Esophagus squamous epithelium (tissue), 5 donors: ENCODE measurements around the gene VWA8. TPM values are rescaled to one million over a fixed set of nuclear protein-coding genes. Genes with fewer than 3 reads are reported as not detected.

Experiments used
- DNase-seq: peaks from one replicate; lab custom pipeline; 2025; lab: John Stamatoyannopoulos, UW
- H3K27ac ChIP-seq, 4 donors: fragments of 200-600 bp; sonication (generic); one replicate each; pipeline ENCODE4 v1.5.1; 2016 to 2019; ENCODE audit warnings: mild to moderate bottlenecking in 1 of 4
- H3K27me3 ChIP-seq, 4 donors: fragments of 200-600 bp; sonication (generic); 1 replicate in 3 of 4; 2 replicates in 1 of 4; pipeline versions ENCODE4 v1.5.1 to v1.6.0; 2017 to 2021; ENCODE audit warnings: antibody characterized with exemption in 1 of 4
- H3K36me3 ChIP-seq, 3 donors: fragments of 200-600 bp; sonication (generic); one replicate each; pipeline ENCODE4 v1.5.1; 2016 to 2019
- H3K4me1 ChIP-seq, 3 donors: fragments of 200-600 bp; sonication (generic); one replicate each; pipeline ENCODE4 v1.5.1; 2017 to 2019
- H3K4me3 ChIP-seq, 4 donors: fragments of 200-600 bp; sonication (generic); 1 replicate in 3 of 4; 2 replicates in 1 of 4; pipeline ENCODE4 v1.5.1; 2016 to 2019; ENCODE audit warnings: mild to moderate bottlenecking in 2 of 4, moderate library complexity in 1 of 4
- H3K9me3 ChIP-seq, 3 donors: fragments of 200-600 bp; sonication (generic); one replicate each; pipeline ENCODE4 v1.5.1; 2016 to 2019
- POLR2A ChIP-seq, 4 donors: fragments of 450-650 bp; IDR thresholded peaks; one replicate each; pipeline ENCODE4 v1.6.1; 2017; ENCODE audit warnings: antibody characterized with exemption in 4 of 4, mild to moderate bottlenecking in 4 of 4, moderate library complexity in 3 of 4
- WGBS, 2 donors: methylation state at CpG; one replicate each; pipeline ENCODE4 v1.1.5; 2018; 5-methylcytosine and 5-hydroxymethylcytosine counted together
- intact Hi-C: fragments of 100-400 bp; cut with DNase I; formaldehyde crosslinking; loops from one replicate; pipeline ENCODE4 v1.15.0; 2022
- total RNA-seq, 4 donors: library from RNA; depleted of rRNA; stranded (reverse); fragments of >200 nt; gene quantifications; one replicate each; pipeline ENCODE4 v1.1.0, GENCODE V29; 2016
- TF ChIP-seq, protein P1 (sequence below), 6 experiments: fragments of 450-650 bp in 4 of 6; fragments of 200-600 bp in 2 of 6; sonication (generic) in 2 of 6; IDR thresholded peaks; one replicate each; pipeline ENCODE4 v1.5.1; 2016 to 2019; ENCODE audit warnings: antibody characterized with exemption in 6 of 6, mild to moderate bottlenecking in 4 of 6, moderate library complexity in 4 of 6
- donor health status: DM: yes; HTN: yes; CAD: no.

VWA8 gene
- total RNA-seq, 4 donors from 2014 or later: 10.5 to 23.7 (median 17.3) TPM

DNA sequence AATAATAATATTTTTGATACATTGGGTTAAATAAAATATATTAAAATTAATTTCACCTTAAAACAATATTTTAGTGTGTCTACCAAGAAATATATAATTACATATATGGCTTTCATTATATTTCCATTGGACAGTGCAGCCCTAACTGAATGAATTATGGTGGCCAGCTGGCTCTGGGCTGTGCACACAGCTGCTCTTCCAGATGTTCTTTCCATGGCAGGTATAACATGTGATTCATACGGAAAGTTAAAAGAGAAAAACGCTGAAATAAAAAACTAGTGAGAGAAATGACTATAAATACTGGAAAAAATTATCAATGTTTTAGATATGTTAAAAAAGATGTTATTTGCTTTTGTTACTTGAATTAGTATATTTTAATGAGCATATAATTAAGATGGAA lies 287.3 kb downstream of the VWA8 start:
- no peak overlapping the region for H3K27ac ChIP-seq
- intact Hi-C loops: no loop called here
- WGBS, 2 donors: 74 to 82% methylated on average over 2 of the region's 2 CpGs
- no peak for DNase-seq
- TF ChIP-seq, protein P1, sequence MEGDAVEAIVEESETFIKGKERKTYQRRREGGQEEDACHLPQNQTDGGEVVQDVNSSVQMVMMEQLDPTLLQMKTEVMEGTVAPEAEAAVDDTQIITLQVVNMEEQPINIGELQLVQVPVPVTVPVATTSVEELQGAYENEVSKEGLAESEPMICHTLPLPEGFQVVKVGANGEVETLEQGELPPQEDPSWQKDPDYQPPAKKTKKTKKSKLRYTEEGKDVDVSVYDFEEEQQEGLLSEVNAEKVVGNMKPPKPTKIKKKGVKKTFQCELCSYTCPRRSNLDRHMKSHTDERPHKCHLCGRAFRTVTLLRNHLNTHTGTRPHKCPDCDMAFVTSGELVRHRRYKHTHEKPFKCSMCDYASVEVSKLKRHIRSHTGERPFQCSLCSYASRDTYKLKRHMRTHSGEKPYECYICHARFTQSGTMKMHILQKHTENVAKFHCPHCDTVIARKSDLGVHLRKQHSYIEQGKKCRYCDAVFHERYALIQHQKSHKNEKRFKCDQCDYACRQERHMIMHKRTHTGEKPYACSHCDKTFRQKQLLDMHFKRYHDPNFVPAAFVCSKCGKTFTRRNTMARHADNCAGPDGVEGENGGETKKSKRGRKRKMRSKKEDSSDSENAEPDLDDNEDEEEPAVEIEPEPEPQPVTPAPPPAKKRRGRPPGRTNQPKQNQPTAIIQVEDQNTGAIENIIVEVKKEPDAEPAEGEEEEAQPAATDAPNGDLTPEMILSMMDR (IDR thresholded peaks at IDR 0.05): no peak
- TF ChIP-seq POLR2A (IDR thresholded peaks at IDR 0.05): no peak
- H3K9me3 ChIP-seq: no peaks in the 10 kb centered on the region
- H3K36me3 ChIP-seq: peaks cover 0 to 12% (median 0%) of the 10 kb centered on the region in 3 donors
- H3K4me1 ChIP-seq: no peaks in the 10 kb centered on the region
- no peak overlapping the region for H3K4me3 ChIP-seq
- H3K27me3 ChIP-seq: no peaks in the 10 kb centered on the region

DNA sequence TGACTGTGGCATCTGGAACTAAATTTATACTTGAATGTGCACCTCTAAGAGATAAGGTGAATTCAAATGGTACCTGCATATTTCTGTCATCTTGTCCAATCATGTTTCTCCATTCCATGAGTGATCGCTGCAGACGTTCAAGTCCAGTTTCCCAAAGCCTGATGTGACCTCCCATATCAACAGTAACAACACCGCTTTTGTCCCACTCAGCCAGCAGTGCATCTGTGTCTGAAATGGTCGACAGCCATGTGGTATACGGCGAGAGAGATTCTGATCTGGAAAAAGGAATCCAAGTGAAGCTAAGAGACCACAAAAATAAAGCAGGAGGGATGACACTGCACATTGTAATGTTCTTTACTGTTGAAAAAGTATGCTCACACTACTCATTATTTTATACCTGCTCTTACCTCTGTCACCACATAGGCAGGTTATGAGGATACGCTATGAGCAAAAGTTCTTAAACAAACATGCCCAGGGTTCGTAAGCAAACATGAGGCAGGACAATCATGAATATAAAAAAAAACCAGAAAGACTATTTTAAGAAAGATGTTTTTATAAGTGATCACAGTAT lies 290.0 kb downstream of the VWA8 start:
- H3K27ac ChIP-seq: no peak overlapping the region
- no peaks in the 10 kb centered on the region for H3K27me3 ChIP-seq
- 94% methylated on average over 8 of the region's 8 CpGs for WGBS, 2 donors
- no peak for DNase-seq
- H3K36me3 ChIP-seq: peaks cover 0 to 12% (median 0%) of the 10 kb centered on the region in 3 donors
- intact Hi-C loops: no loop called here
- H3K4me1 ChIP-seq: peaks cover 0 to 7% (median 0%) of the 10 kb centered on the region in 3 donors
- TF ChIP-seq, protein P1 (IDR thresholded peaks at IDR 0.05): no peak
- TF ChIP-seq POLR2A (IDR thresholded peaks at IDR 0.05): no peak
- H3K9me3 ChIP-seq: no peaks in the 10 kb centered on the region
- H3K4me3 ChIP-seq: no peak overlapping the region

DNA sequence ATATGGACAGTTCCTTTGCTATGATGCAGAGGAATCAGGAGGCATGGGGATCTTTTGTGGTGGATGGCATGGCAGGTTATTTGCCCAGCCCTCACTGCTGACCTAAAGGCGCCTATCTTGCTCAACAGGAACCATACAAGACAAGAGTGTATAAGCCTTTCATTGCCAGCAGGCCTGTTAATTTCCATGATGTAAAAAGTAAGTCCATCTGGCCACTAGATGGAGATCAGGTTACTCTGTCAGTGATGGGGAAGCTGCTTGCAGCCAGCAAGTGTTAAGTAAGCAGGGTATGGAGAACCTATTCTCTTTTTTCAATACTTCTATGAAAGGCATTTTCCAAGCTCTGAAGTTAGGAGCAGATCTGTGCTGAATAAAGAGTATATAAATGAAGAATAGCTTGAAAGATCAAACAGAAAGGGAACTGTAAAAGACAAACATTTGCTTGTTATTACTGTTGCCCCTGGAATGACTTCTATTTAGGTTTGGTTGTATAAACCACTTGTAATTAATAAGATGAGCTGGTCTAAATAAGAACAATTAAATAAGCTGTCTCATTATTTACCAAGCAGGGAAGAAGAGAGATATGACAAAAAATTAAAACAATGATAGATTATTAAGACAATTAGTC lies 292.7 kb downstream of the VWA8 start:
- H3K27me3 ChIP-seq: no peaks in the 10 kb centered on the region
- no peak for TF ChIP-seq POLR2A (IDR thresholded peaks at IDR 0.05)
- TF ChIP-seq, protein P1 (IDR thresholded peaks at IDR 0.05): peak; percentile 14 to 90 (median 80)
- no peaks in the 10 kb centered on the region for H3K9me3 ChIP-seq
- H3K27ac ChIP-seq: no peak overlapping the region
- H3K4me3 ChIP-seq: no peak overlapping the region
- no peak for DNase-seq
- peaks cover 0 to 12% (median 0%) of the 10 kb centered on the region in 3 donors for H3K36me3 ChIP-seq
- intact Hi-C loops: loop anchor here (10.0 kb wide), 2 partner anchors 273 to 447 kb away; no protein-coding TSS in a partner anchor
- H3K4me1 ChIP-seq: peaks cover 0 to 15% (median 0%) of the 10 kb centered on the region in 3 donors
- 0 to 24% methylated on average over 1 of the region's 1 CpG for WGBS, 2 donors

DNA sequence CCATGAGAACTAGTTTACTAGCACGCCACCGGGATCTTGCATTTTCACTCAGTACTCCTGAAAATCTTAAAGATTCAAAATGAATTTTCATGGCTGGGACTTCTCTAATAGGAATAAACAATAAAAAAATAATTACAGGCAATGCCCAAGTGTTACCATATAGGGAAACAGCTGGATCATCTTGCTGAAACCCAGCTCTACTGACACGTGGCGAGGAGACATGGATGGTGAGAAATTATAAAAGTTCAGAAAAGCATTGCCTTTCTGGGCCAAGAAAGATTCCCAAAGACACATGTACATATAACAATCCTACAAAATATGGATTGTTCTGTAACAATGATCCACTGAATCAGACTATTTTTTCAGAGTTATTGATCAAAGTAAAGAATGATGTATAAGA lies 294.3 kb downstream of the VWA8 start:
- peaks cover 0 to 15% (median 0%) of the 10 kb centered on the region in 3 donors for H3K36me3 ChIP-seq
- H3K27ac ChIP-seq: no peak overlapping the region
- H3K4me1 ChIP-seq: peaks cover 0 to 15% (median 0%) of the 10 kb centered on the region in 3 donors
- DNase-seq: no peak
- TF ChIP-seq, protein P1 (IDR thresholded peaks at IDR 0.05): no peak
- no peak for TF ChIP-seq POLR2A (IDR thresholded peaks at IDR 0.05)
- WGBS, 2 donors: 83 to 88% methylated on average over 4 of the region's 4 CpGs
- no peaks in the 10 kb centered on the region for H3K27me3 ChIP-seq
- H3K9me3 ChIP-seq: no peaks in the 10 kb centered on the region
- intact Hi-C loops: loop anchor here (10.0 kb wide), 2 partner anchors 272 to 448 kb away; no protein-coding TSS in a partner anchor
- no peak overlapping the region for H3K4me3 ChIP-seq

DNA sequence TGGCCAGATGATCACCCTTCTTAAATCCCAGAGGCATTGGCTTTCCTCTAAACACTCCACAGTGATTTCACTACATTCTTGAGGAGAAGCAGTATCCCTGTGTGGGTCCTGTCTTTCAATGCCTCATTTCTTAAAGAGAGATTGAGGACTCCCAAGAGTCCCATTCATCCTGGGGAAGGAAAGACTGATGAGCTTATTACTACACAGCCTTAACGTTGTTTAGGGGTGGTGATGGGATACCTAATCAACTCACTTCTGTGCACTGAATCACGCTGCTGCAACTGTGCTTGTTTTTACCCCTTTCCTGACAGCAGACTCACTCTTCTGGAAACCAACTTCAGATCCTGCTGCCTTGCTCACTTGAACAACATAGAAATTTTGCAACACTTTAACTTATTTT lies 300.5 kb downstream of the VWA8 start:
- Histone ChIP-seq H3K27ac (no peak overlapping the region), H3K9me3 (no peaks in the 10 kb centered on the region), H3K36me3 (peaks cover 0 to 3% (median 0%) of the 10 kb centered on the region in 3 donors), H3K27me3 (no peaks in the 10 kb centered on the region), H3K4me3 (no peak overlapping the region), H3K4me1 (peaks cover 0 to 8% (median 0%) of the 10 kb centered on the region in 3 donors)
- intact Hi-C loops: loop anchor here (10.0 kb wide), 2 partner anchors 266 to 454 kb away; no protein-coding TSS in a partner anchor
- 88 to 90% methylated on average over 2 of the region's 2 CpGs for WGBS, 2 donors
- TF ChIP-seq, protein P1 (IDR thresholded peaks at IDR 0.05): no peak
- no peak for TF ChIP-seq POLR2A (IDR thresholded peaks at IDR 0.05)
- DNase-seq: no peak
